ENCODE data around the gene TGFA. TPM values are rescaled to one million over a fixed set of nuclear protein-coding genes. Genes with fewer than 3 reads are reported as not detected.

TGFA gene
- total RNA-seq, 1 experiment from 2014 or later: 50.1 TPM

- no peak overlapping the region for H3K4me2 ChIP-seq (ENCODE audit: low read length)
- no peaks in the 10 kb centered on the region for H3K9me3 ChIP-seq (ENCODE audit: control insufficient read depth in 1 of 2, insufficient read depth in 1 of 2, low read depth in 1 of 2, low read length in 2 of 2)
- no peaks in the 10 kb centered on the region for H4K20me1 ChIP-seq (ENCODE audit: insufficient read depth)
- peaks cover 0 to 4% of the 10 kb centered on the region in 2 experiments; a peak in 1 of 4 replicates for H3K4me1 ChIP-seq (ENCODE audit: control insufficient read depth in 1 of 2, insufficient read depth in 2 of 2, low read length in 2 of 2)
- H3K27ac ChIP-seq (ENCODE audit: low read depth, low read length): no peak overlapping the region
- BruUV-seq (replicated peaks): no TSS peak
- no peak overlapping the region for H3K4me3 ChIP-seq (replicated peaks in 1 of 2; ENCODE audit: low read depth in 1 of 2, low read length in 2 of 2)
- no peak for TF ChIP-seq CBX3 (IDR thresholded peaks at IDR 0.05; ENCODE audit: low read depth)
- TF ChIP-seq SP1 (IDR thresholded peaks at IDR 0.05; ENCODE audit: low read depth): no peak
- TF ChIP-seq POLR2A (IDR thresholded peaks at IDR 0.05; ENCODE audit: borderline replicate concordance, extremely low read depth, insufficient read depth, insufficient read length): no peak
- no peak for TF ChIP-seq TCF7L2 (IDR thresholded peaks at IDR 0.05; ENCODE audit: borderline replicate concordance, extremely low read depth, insufficient read depth, insufficient read length)
- TF ChIP-seq ZFX (IDR thresholded peaks at IDR 0.05): no peak
- POLR2A ChIA-PET: no interaction called here
- H3K9ac ChIP-seq (ENCODE audit: low read length): no peak overlapping the region
- CTCF ChIA-PET: no interaction called here
- H3K36me3 ChIP-seq (ENCODE audit: control insufficient read depth in 1 of 2, insufficient read depth in 2 of 2, low read length in 2 of 2): no peaks in the 10 kb centered on the region
- intact Hi-C loops (cut with micrococcal nuclease): no loop called here
- DNase-seq (ENCODE audit: low read depth, low spot score) (no peak), ATAC-seq (no peak)
- no peak overlapping the region for H2AFZ ChIP-seq (ENCODE audit: low read depth, low read length, poor library complexity, severe bottlenecking)
- H3K9me2 ChIP-seq (ENCODE audit: insufficient read depth): no peaks in the 10 kb centered on the region
- RAD21 ChIA-PET (ENCODE audit: low non-redundant PET in 1 of 2, low total read pairs in 2 of 2, uncharacterized antibody in 2 of 2, unreplicated experiment in 2 of 2): no interaction called here
- H3K79me2 ChIP-seq (ENCODE audit: insufficient read depth, low read length): no peaks in the 10 kb centered on the region
- no peaks in the 10 kb centered on the region for H3K27me3 ChIP-seq (ENCODE audit: insufficient read depth, low read length)
Measured at GRCh38 chr2:70442301-70443077, 111.1 kb downstream of the TGFA start.

DNA sequence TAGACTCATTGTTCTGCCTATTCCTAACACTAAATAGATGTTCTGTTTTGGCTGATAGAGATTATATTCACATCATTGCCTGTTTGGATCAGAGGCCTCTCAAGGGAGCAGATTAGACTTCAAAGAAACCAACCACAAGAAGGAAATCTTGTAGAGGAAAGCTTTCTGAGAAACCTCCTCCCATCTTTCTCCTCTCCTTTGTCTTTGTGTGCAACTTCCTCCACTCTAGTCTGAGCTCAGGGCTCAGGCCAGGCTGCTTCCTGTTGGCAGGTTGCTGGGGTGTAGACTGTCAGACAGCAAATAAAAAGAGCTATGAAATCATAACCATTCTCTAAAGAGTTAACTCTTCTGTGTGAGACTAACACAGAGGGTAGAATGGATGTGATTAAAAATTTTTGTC is 113.0 kb downstream of the TGFA start:
- H3K36me3 ChIP-seq (ENCODE audit: control insufficient read depth in 1 of 2, insufficient read depth in 2 of 2, low read length in 2 of 2): no peaks in the 10 kb centered on the region
- no peak overlapping the region for H2AFZ ChIP-seq (ENCODE audit: low read depth, low read length, poor library complexity, severe bottlenecking)
- no peak overlapping the region for H3K27ac ChIP-seq (ENCODE audit: low read depth, low read length)
- ATAC-seq: no peak
- H3K9ac ChIP-seq (ENCODE audit: low read length): no peak overlapping the region
- no peaks in the 10 kb centered on the region for H3K27me3 ChIP-seq (ENCODE audit: insufficient read depth, low read length)
- ChIA-PET POLR2A (no interaction called here), RAD21 (ENCODE audit: low non-redundant PET in 1 of 2, low total read pairs in 2 of 2, uncharacterized antibody in 2 of 2, unreplicated experiment in 2 of 2) (no interaction called here), CTCF (no interaction called here)
- H3K4me1 ChIP-seq (ENCODE audit: control insufficient read depth in 1 of 2, insufficient read depth in 2 of 2, low read length in 2 of 2): peaks cover 0 to 4% of the 10 kb centered on the region in 2 experiments; a peak in 1 of 4 replicates
- intact Hi-C loops (cut with micrococcal nuclease): no loop called here
- H3K9me2 ChIP-seq (ENCODE audit: insufficient read depth): no peaks in the 10 kb centered on the region
- H3K4me2 ChIP-seq (ENCODE audit: low read length): no peak overlapping the region
- DNase-seq (ENCODE audit: low read depth, low spot score): no peak
- no peaks in the 10 kb centered on the region for H3K9me3 ChIP-seq (ENCODE audit: control insufficient read depth in 1 of 2, insufficient read depth in 1 of 2, low read depth in 1 of 2, low read length in 2 of 2)
- H4K20me1 ChIP-seq (ENCODE audit: insufficient read depth): no peaks in the 10 kb centered on the region
- H3K79me2 ChIP-seq (ENCODE audit: insufficient read depth, low read length): no peaks in the 10 kb centered on the region
- no TSS peak for BruUV-seq (replicated peaks)
- TF ChIP-seq, protein P1, sequence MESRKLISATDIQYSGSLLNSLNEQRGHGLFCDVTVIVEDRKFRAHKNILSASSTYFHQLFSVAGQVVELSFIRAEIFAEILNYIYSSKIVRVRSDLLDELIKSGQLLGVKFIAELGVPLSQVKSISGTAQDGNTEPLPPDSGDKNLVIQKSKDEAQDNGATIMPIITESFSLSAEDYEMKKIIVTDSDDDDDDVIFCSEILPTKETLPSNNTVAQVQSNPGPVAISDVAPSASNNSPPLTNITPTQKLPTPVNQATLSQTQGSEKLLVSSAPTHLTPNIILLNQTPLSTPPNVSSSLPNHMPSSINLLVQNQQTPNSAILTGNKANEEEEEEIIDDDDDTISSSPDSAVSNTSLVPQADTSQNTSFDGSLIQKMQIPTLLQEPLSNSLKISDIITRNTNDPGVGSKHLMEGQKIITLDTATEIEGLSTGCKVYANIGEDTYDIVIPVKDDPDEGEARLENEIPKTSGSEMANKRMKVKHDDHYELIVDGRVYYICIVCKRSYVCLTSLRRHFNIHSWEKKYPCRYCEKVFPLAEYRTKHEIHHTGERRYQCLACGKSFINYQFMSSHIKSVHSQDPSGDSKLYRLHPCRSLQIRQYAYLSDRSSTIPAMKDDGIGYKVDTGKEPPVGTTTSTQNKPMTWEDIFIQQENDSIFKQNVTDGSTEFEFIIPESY (IDR thresholded peaks at IDR 0.05; ENCODE audit: extremely low read depth, insufficient replicate concordance, low read length): no peak
- no peak for TF ChIP-seq SIN3A (IDR thresholded peaks at IDR 0.05; ENCODE audit: low read depth)
- TF ChIP-seq YY1 (IDR thresholded peaks at IDR 0.05; ENCODE audit: extremely low read depth, insufficient replicate concordance, low read depth, low read length): no peak
- no peak for TF ChIP-seq RAD21 (IDR thresholded peaks at IDR 0.05; ENCODE audit: low read depth)
- TF ChIP-seq SP1 (IDR thresholded peaks at IDR 0.05; ENCODE audit: low read depth): no peak
- TF ChIP-seq JUND (IDR thresholded peaks at IDR 0.05): no peak
- TF ChIP-seq CEBPB (IDR thresholded peaks at IDR 0.05; ENCODE audit: low read depth): no peak
- no peak for TF ChIP-seq POLR2AphosphoS5 (IDR thresholded peaks at IDR 0.05; ENCODE audit: low read depth, low read length)
- TF ChIP-seq, protein P2, sequence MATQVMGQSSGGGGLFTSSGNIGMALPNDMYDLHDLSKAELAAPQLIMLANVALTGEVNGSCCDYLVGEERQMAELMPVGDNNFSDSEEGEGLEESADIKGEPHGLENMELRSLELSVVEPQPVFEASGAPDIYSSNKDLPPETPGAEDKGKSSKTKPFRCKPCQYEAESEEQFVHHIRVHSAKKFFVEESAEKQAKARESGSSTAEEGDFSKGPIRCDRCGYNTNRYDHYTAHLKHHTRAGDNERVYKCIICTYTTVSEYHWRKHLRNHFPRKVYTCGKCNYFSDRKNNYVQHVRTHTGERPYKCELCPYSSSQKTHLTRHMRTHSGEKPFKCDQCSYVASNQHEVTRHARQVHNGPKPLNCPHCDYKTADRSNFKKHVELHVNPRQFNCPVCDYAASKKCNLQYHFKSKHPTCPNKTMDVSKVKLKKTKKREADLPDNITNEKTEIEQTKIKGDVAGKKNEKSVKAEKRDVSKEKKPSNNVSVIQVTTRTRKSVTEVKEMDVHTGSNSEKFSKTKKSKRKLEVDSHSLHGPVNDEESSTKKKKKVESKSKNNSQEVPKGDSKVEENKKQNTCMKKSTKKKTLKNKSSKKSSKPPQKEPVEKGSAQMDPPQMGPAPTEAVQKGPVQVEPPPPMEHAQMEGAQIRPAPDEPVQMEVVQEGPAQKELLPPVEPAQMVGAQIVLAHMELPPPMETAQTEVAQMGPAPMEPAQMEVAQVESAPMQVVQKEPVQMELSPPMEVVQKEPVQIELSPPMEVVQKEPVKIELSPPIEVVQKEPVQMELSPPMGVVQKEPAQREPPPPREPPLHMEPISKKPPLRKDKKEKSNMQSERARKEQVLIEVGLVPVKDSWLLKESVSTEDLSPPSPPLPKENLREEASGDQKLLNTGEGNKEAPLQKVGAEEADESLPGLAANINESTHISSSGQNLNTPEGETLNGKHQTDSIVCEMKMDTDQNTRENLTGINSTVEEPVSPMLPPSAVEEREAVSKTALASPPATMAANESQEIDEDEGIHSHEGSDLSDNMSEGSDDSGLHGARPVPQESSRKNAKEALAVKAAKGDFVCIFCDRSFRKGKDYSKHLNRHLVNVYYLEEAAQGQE (IDR thresholded peaks at IDR 0.05; ENCODE audit: low read depth): no peak
- TF ChIP-seq SRF (IDR thresholded peaks at IDR 0.05; ENCODE audit: low read depth): no peak
- TF ChIP-seq, protein P3, sequence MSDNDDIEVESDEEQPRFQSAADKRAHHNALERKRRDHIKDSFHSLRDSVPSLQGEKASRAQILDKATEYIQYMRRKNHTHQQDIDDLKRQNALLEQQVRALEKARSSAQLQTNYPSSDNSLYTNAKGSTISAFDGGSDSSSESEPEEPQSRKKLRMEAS (IDR thresholded peaks at IDR 0.05): no peak
- no peak overlapping the region for H3K4me3 ChIP-seq (replicated peaks in 1 of 2; ENCODE audit: low read depth in 1 of 2, low read length in 2 of 2)

All from HCT116 (cell line).